Lung (tissue), 12 donors: ENCODE measurements around the gene IRX4. TPM values are rescaled to one million over a fixed set of nuclear protein-coding genes. Genes with fewer than 3 reads are reported as not detected.

Experiments used
- ATAC-seq: fragments of 200-7000 bp; cut with Tn5 transposase; one replicate; pipeline ENCODE4 v1.9.1; 2020; ENCODE audit warnings: moderate number of reproducible peaks; ENCODE audit not compliant: insufficient read depth, low FRiP score
- DNase-seq, 3 donors: peaks; one replicate each; pipeline ENCODE4 v3.0.0-alpha.2; 2013 to 2017
- H3K27ac ChIP-seq, 2 donors: one replicate each; pipeline ENCODE4 v1.5.1; 2013; ENCODE audit warnings: mild to moderate bottlenecking in 2 of 2, moderate library complexity in 2 of 2, control low read depth in 1 of 2, inconsistent platforms in 1 of 2, low read depth in 1 of 2, low read length in 1 of 2
- H3K27me3 ChIP-seq, 3 donors: one replicate each; pipeline ENCODE4 v1.5.1; 2013; ENCODE audit warnings: low read length in 2 of 3; ENCODE audit not compliant: control insufficient read depth in 3 of 3, insufficient read depth in 3 of 3
- H3K36me3 ChIP-seq, 4 donors: one replicate each; pipeline ENCODE4 v1.5.1; 2013; ENCODE audit warnings: low read length in 4 of 4, mild to moderate bottlenecking in 1 of 4, moderate library complexity in 1 of 4; ENCODE audit not compliant: control insufficient read depth in 4 of 4, insufficient read depth in 4 of 4
- H3K4me1 ChIP-seq, 5 donors: one replicate each; pipeline ENCODE4 v1.5.1; 2013; ENCODE audit warnings: low read length in 5 of 5, mild to moderate bottlenecking in 2 of 5, moderate library complexity in 1 of 5; ENCODE audit not compliant: control insufficient read depth in 5 of 5, insufficient read depth in 5 of 5
- H3K4me3 ChIP-seq: one replicate; pipeline ENCODE4 v1.5.1; 2013; ENCODE audit warnings: mild to moderate bottlenecking, control low read depth, moderate library complexity
- H3K9ac ChIP-seq, 2 donors: one replicate each; pipeline ENCODE4 v1.5.1; 2013; ENCODE audit warnings: low read length in 2 of 2, control low read depth in 1 of 2; ENCODE audit not compliant: insufficient read depth in 1 of 2
- H3K9me3 ChIP-seq, 4 donors: one replicate each; pipeline ENCODE4 v1.5.1; 2013; ENCODE audit warnings: low read length in 3 of 4, mild to moderate bottlenecking in 1 of 4, moderate library complexity in 1 of 4; ENCODE audit not compliant: control insufficient read depth in 4 of 4, insufficient read depth in 3 of 4
- CTCF ChIP-seq: IDR thresholded peaks from 2 replicates; pipeline ENCODE4 v1.5.1; 2012; ENCODE audit warnings: mild to moderate bottlenecking; ENCODE audit errors: control extremely low read depth, extremely low read depth
- WGBS, 2 donors: extraction: QIAGEN DNeasy Blood & Tissue Kit; methylation state at CpG; one replicate each; pipeline ENCODE4 v1.1.7; 2013; 5-methylcytosine and 5-hydroxymethylcytosine counted together
- polyA plus RNA-seq, 2 donors: library from polyadenylated mRNA; stranded (reverse); fragments of 200-250 nt; gene quantifications; one replicate each; pipeline ENCODE4 v1.2.1, GENCODE V29; 2013
- total RNA-seq, 2 donors: library from RNA; depleted of rRNA in 1 of 2; stranded (reverse); fragments of >200 nt in 1 of 2; gene quantifications; one replicate each; pipeline ENCODE4 v1.2.1, GENCODE V29; 2014 to 2021
- donor health status: control.
- donor health status: control.
- donor health status: Bipolar disorder and iron deficiency.
- donor health status: healthy.
- donor health status: DM: yes; HTN: yes; CAD: no.

Gene IRX4
- total and polyA plus RNA-seq, 4 donors, result 0.02 TPM; not detected in 3

- DNase-seq, result no peak
Observed at GRCh38 chr5:1899201-1899600, 16.5 kb upstream of the IRX4 start.

GRCh38 chr5:1897816-1898450 is 15.2 kb upstream of the IRX4 start:
- Histone ChIP-seq H3K27me3 (peaks cover 9 to 42% (median 11%) of the 10 kb centered on the region in 3 donors), H3K9me3 (peaks cover 0 to 12% (median 0%) of the 10 kb centered on the region in 4 donors), H3K9ac (no peak overlapping the region), H3K4me3 (no peak overlapping the region), H3K4me1 (no peaks in the 10 kb centered on the region), H3K36me3 (no peaks in the 10 kb centered on the region), H3K27ac (no peak overlapping the region)
- ATAC-seq (no peak), DNase-seq (no peak)
- WGBS, 2 donors, result 86 to 87% methylated on average over 18 of the region's 18 CpGs
- TF ChIP-seq CTCF, result no peak

More at GRCh38 chr5:1899201-1899600, 16.5 kb upstream of the IRX4 start:
- Histone ChIP-seq H3K9ac (no peak overlapping the region), H3K27me3 (peaks cover 9 to 29% (median 11%) of the 10 kb centered on the region in 3 donors), H3K27ac (no peak overlapping the region), H3K36me3 (no peaks in the 10 kb centered on the region), H3K4me3 (no peak overlapping the region), H3K9me3 (peaks cover 0 to 13% (median under 1%) of the 10 kb centered on the region in 4 donors), H3K4me1 (no peaks in the 10 kb centered on the region)
- ATAC-seq, result no peak
- no peak for TF ChIP-seq CTCF
- WGBS, 2 donors, result 67 to 76% methylated on average over 5 of the region's 5 CpGs

GRCh38 chr5:1897386-1897785 is 14.7 kb upstream of the IRX4 start:
- H3K27me3 ChIP-seq, result peaks cover 9 to 47% (median 11%) of the 10 kb centered on the region in 3 donors
- DNase-seq, result no peak
- no peak overlapping the region for H3K27ac ChIP-seq
- 68 to 80% methylated on average over 11 of the region's 11 CpGs for WGBS, 2 donors
- peaks cover 0 to 12% (median 0%) of the 10 kb centered on the region in 4 donors for H3K9me3 ChIP-seq
- H3K36me3 ChIP-seq, result no peaks in the 10 kb centered on the region
- no peak for TF ChIP-seq CTCF
- H3K4me1 ChIP-seq, result no peaks in the 10 kb centered on the region
- no peak overlapping the region for H3K4me3 ChIP-seq
- H3K9ac ChIP-seq, result no peak overlapping the region
- no peak for ATAC-seq
